RWPE2 (cell line): ENCODE results near the gene PARVG.

Source experiments
- ATAC-seq: fragments of 200-7000 bp; cut with Tn5 transposase; 3 replicates; pipeline ENCODE4 v1.9.1; 2021; ENCODE audit warnings: low read depth
- DNase-seq: peaks from one replicate; pipeline ENCODE4 v3.0.0-alpha.2; 2020; ENCODE audit warnings: low spot score
- H3K27ac ChIP-seq: fragments of 450-650 bp; 2 replicates; pipeline ENCODE4 v1.5.1; 2017; ENCODE audit warnings: mild to moderate bottlenecking; ENCODE audit not compliant: poor library complexity, severe bottlenecking
- H3K27me3 ChIP-seq: fragments of 250-450 bp; sonication (Bioruptor Pico); 2 replicates; pipeline ENCODE4 v1.5.1; 2021; ENCODE audit warnings: mild to moderate bottlenecking, moderate library complexity; ENCODE audit not compliant: insufficient read depth, poor library complexity, severe bottlenecking
- H3K36me3 ChIP-seq: fragments of 250-450 bp; sonication (Bioruptor Pico); 2 replicates; pipeline ENCODE4 v1.5.1; 2020; ENCODE audit warnings: low read depth, mild to moderate bottlenecking, moderate library complexity
- H3K4me1 ChIP-seq: fragments of 250-450 bp; sonication (Bioruptor Pico); 2 replicates; pipeline ENCODE4 v1.5.1; 2021; ENCODE audit warnings: mild to moderate bottlenecking, moderate library complexity; ENCODE audit not compliant: insufficient read depth, poor library complexity, severe bottlenecking
- H3K4me3 ChIP-seq: fragments of 250-450 bp; sonication (Bioruptor Pico); 2 replicates; pipeline ENCODE4 v1.5.1; 2021; ENCODE audit warnings: mild to moderate bottlenecking, moderate library complexity; ENCODE audit not compliant: severe bottlenecking
- H3K9me3 ChIP-seq: fragments of 250-450 bp; sonication (Bioruptor Pico); 2 replicates; pipeline ENCODE4 v1.5.1; 2021; ENCODE audit warnings: mild to moderate bottlenecking, moderate library complexity; ENCODE audit not compliant: severe bottlenecking
- CTCF ChIP-seq: fragments of 450-650 bp; IDR thresholded peaks from one replicate; pipeline ENCODE4 v1.5.1; 2017; ENCODE audit warnings: mild to moderate bottlenecking, moderate library complexity; ENCODE audit not compliant: poor library complexity, severe bottlenecking

Gene PARVG

DNA sequence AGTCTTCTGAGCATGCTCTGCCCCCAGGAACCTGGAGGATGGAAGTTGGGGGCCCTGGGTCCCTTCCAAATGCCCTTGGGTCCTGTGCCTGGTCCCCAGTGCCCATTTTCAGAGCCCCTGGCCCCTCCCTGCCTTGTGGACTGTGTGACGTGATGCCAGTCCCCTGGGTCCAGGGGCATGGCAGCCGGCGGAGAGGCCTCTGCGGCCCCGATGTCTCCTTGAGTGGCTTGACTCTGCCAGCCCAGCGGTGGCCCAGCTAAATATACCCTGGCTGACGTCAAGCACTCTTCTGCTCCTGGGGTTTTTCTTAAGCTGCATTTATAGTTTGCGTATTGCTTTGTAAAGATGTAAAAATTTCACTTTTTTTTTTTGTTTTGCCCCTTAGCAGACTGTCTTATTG lies 35.2 kb upstream of the PARVG start:
- Histone ChIP-seq H3K27ac (no peak overlapping the region), H3K4me1 (no peaks in the 10 kb centered on the region), H3K9me3 (no peaks in the 10 kb centered on the region), H3K36me3 (no peaks in the 10 kb centered on the region), H3K4me3 (no peak overlapping the region), H3K27me3 (no peaks in the 10 kb centered on the region)
- DNase-seq (no peak), ATAC-seq (no peak)
- no peak for TF ChIP-seq CTCF

DNA sequence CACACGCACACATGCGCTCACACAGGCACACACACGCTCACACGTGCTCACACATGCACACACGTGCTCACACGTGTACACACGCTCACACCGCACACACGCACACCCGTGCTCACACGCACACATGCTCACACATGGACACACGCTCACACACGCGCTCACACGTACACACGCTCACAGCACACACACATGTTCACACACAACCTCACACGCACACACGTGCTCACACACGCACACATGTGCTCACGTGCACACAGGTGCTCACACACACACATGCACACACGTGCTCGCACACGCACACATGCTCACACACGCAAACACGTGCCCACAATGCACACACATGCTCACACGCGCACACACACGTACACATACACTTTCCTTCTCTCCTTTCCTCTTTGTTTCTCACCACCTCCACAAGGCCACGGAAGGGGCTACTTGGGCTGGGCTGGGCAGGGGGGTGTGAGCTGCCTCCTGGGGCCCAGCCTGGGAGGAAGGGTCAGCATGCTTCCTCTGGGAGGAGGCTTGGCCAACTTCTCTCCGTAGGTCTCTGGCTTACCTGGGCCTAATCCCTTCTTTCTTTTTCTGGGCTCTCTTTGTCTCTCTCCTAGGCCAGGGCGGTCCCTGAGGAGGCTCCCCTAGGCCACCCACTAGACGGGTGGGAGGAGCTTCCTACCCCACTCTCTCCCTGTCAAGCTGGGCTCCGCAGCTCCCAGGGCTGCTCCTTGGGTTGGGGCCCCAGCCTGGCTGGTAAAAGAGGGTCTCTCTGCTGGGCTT lies 34.5 kb upstream of the PARVG start:
- Histone ChIP-seq H3K27me3 (no peaks in the 10 kb centered on the region), H3K4me3 (no peak overlapping the region), H3K36me3 (no peaks in the 10 kb centered on the region), H3K27ac (no peak overlapping the region), H3K9me3 (no peaks in the 10 kb centered on the region), H3K4me1 (no peaks in the 10 kb centered on the region)
- no peak for DNase-seq
- TF ChIP-seq CTCF, result no peak
- ATAC-seq, result no peak

DNA sequence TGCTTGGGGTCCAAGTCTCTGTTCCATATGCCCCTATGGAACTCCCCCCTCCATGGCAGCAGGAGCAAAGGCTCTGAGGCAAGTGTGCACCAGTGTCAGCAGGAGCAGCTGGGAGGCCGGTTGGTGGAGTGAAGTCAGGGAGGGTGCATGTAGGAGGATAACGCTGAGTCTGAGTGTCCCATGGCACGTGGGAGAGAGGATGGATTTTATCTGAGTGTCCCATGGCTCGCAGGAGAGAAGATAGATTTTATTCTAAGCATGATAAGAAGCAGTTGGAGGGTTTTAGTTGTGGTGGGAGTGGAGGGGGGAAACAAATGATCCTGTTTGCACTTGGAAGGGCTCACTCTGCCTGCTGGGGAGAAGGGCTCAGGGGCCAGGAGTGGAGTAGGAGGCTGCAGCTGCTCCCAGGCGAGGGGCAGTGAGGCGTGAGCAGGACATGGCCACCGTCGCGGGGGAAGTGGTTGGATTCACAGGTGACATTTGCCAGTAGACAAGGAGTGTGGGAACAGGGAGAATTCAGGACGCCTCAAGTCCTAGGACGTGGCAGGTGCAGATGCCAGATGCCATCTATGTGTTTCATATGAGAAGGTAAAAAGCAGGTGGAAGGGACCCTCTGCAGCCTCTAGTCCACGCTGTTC lies 33.6 kb upstream of the PARVG start:
- Histone ChIP-seq H3K4me1 (no peaks in the 10 kb centered on the region), H3K9me3 (no peaks in the 10 kb centered on the region)
- ATAC-seq, result no peak

DNA sequence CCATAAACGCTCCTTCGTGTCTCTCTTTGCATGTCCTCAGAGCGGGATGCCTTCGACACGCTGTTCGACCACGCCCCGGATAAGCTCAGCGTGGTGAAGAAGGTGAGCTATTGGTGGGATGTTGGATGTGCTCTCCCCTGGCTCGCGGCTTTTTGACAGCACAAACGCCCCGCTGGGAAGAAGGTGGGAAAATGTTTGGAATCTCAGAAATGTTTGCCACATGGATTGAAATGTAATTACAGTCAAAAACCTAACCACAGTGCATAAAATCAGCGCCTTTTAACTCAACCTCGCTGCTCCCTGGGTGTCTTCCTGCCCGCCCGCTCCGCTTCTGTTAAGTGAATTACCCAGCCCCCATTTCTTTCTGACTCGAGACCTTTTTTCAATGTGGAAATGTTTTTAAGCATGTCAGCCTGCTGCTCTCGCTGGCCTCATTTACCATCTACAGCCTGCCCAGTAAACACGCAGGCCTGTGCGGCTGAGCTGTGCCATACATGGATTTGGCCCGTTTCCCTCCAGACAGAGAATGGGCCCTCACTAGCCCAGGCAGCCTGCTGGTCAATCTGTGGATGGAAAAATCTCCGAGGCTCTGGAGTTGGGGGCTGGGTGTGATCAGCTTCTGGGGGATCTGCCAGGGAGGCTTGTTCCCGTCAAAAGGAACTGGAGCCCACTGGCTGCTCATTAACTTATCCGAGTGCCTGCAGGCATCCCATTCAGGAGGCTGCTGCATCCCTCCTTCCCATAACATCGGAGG lies 32.7 kb upstream of the PARVG start:
- Histone ChIP-seq H3K36me3 (no peaks in the 10 kb centered on the region), H3K4me1 (no peaks in the 10 kb centered on the region), H3K9me3 (no peaks in the 10 kb centered on the region), H3K27me3 (no peaks in the 10 kb centered on the region), H3K4me3 (no peak overlapping the region), H3K27ac (no peak overlapping the region)
- DNase-seq, result no peak
- ATAC-seq, result no peak
- TF ChIP-seq CTCF, result no peak

More for the DNA sequence above, 33.6 kb upstream of the PARVG start:
- Histone ChIP-seq H3K27ac (no peak overlapping the region), H3K36me3 (no peaks in the 10 kb centered on the region), H3K4me3 (no peak overlapping the region), H3K27me3 (no peaks in the 10 kb centered on the region)
- no peak for TF ChIP-seq CTCF
- DNase-seq, result no peak
